HepG2 (cell line): ENCODE results near the gene STK11. TPM values are rescaled to one million over a fixed set of nuclear protein-coding genes. Genes with fewer than 3 reads are reported as not detected.
A peak's percentile ranks its signal among the peaks of the same experiment; 100 is the strongest.

Experiments used
- AKAP8 ChIP-seq: sonication (generic); formaldehyde crosslinking; IDR thresholded peaks from 2 replicates; pipeline ENCODE4 v1.5.1; 2020; ENCODE audit warnings: mild to moderate bottlenecking, missing genetic modification reagents
- CBX2 ChIP-seq, 2 experiments: fragments of 200-600 bp in 1 of 2; sonication (generic); formaldehyde crosslinking in 1 of 2; IDR thresholded peaks; 2 replicates each; pipeline versions ENCODE4 v1.7.0 to v1.8.1; 2018 to 2022; ENCODE audit warnings: low read depth in 2 of 2, low read length in 1 of 2, mild to moderate bottlenecking in 1 of 2, missing genetic modification reagents in 1 of 2
- HDAC2 ChIP-seq: sonication (generic); formaldehyde crosslinking; IDR thresholded peaks from 2 replicates; pipeline ENCODE4 v1.4.0; 2020; ENCODE audit warnings: missing genetic modification reagents
- HMG20B ChIP-seq: conservative IDR thresholded peaks from 2 replicates; pipeline ENCODE4 v1.6.1; 2016; ENCODE audit warnings: missing genetic modification reagents, missing compliant biosample characterization
- KMT2A ChIP-seq: sonication (generic); formaldehyde crosslinking; IDR thresholded peaks from 2 replicates; pipeline ENCODE4 v1.4.0; 2020; ENCODE audit warnings: missing genetic modification reagents
- MTA1 ChIP-seq: sonication (generic); formaldehyde crosslinking; IDR thresholded peaks from 2 replicates; pipeline ENCODE4 v1.4.0; 2020; ENCODE audit warnings: missing genetic modification reagents, mild to moderate bottlenecking, borderline replicate concordance
- MTF2 ChIP-seq: sonication (generic); formaldehyde crosslinking; IDR thresholded peaks from 2 replicates; pipeline ENCODE4 v1.5.0; 2020; ENCODE audit warnings: missing genetic modification reagents, borderline replicate concordance
- NR2F1 ChIP-seq, 2 experiments: fragments of 450-650 bp in 1 of 2; formaldehyde crosslinking in 1 of 2; IDR thresholded peaks; 2 replicates each; pipeline versions ENCODE4 v1.5.0 to v1.6.1; 2016 to 2020; ENCODE audit warnings: mild to moderate bottlenecking in 1 of 2, missing compliant biosample characterization in 1 of 2, missing genetic modification reagents in 1 of 2, moderate library complexity in 1 of 2
- PCBP1 ChIP-seq: fragments of 200-400 bp; formaldehyde crosslinking; IDR thresholded peaks from 2 replicates; pipeline ENCODE4 v1.6.1; 2017; ENCODE audit warnings: mild to moderate bottlenecking, low read depth, low read length, borderline replicate concordance
- PLRG1 ChIP-seq: fragments of 450-650 bp; conservative IDR thresholded peaks from 2 replicates; pipeline ENCODE4 v1.6.1; 2016
- SIN3A ChIP-seq: IDR thresholded peaks from 2 replicates; pipeline ENCODE4 v1.6.1; 2011; ENCODE audit warnings: low read depth, mild to moderate bottlenecking, control low read depth, low read length, borderline replicate concordance
- SMARCE1 ChIP-seq: fragments of 450-650 bp; IDR thresholded peaks from 2 replicates; pipeline ENCODE4 v1.6.1; 2017; ENCODE audit warnings: borderline replicate concordance
- TCF12 ChIP-seq, 2 experiments: fragments of 450-650 bp in 1 of 2; sonication (generic) in 1 of 2; formaldehyde crosslinking in 1 of 2; IDR thresholded peaks; 2 replicates each; pipeline versions ENCODE4 v1.6.1 to v1.8.0; 2017 to 2022; ENCODE audit warnings: antibody characterized with exemption in 1 of 2, mild to moderate bottlenecking in 1 of 2, missing genetic modification reagents in 1 of 2, moderate library complexity in 1 of 2
- ZNF451 ChIP-seq: sonication (generic); formaldehyde crosslinking; IDR thresholded peaks from 2 replicates; pipeline ENCODE4 v1.5.0; 2020; ENCODE audit warnings: mild to moderate bottlenecking, missing genetic modification reagents
- ZNF605 ChIP-seq: sonication (generic); formaldehyde crosslinking; IDR thresholded peaks from 2 replicates; pipeline ENCODE4 v1.8.0; 2022; ENCODE audit warnings: mild to moderate bottlenecking, missing genetic modification reagents
- ZNF777 ChIP-seq: sonication (generic); formaldehyde crosslinking; IDR thresholded peaks from 2 replicates; pipeline ENCODE4 v1.4.0; 2020; ENCODE audit warnings: missing genetic modification reagents
- ZNF788 ChIP-seq: sonication (generic); formaldehyde crosslinking; IDR thresholded peaks from 2 replicates; pipeline ENCODE4 v1.5.0; 2020; ENCODE audit warnings: mild to moderate bottlenecking, missing genetic modification reagents, borderline replicate concordance
- polyA plus RNA-seq, 8 experiments: library from polyadenylated mRNA; depleted of rRNA in 3 of 8; stranded (reverse) in 7 of 8; unstranded in 1 of 8; fragments of >200 nt; fragmentation: Illumina TruSeq in 4 of 8; extraction: Trizol in 4 of 8; gene quantifications; 2 replicates each; pipeline versions ENCODE4 v1.2.1 to v1.2.3, GENCODE V29; 2011 to 2016; ENCODE audit warnings: low read depth in 4 of 8, missing spikeins in 1 of 8, mixed read lengths in 1 of 8; ENCODE audit not compliant: insufficient read depth in 1 of 8
- total RNA-seq, 5 experiments: library from RNA; depleted of rRNA; stranded (reverse); fragments of >200 nt; fragmentation: Illumina TruSeq; extraction: Trizol; gene quantifications; 2 replicates each; pipeline ENCODE4 v1.2.3, GENCODE V29; 2016; ENCODE audit warnings: low read depth in 1 of 5
- TF ChIP-seq, protein P1 (sequence below): sonication (generic); formaldehyde crosslinking; IDR thresholded peaks from 2 replicates; pipeline ENCODE4 v1.8.0; 2022; ENCODE audit warnings: mild to moderate bottlenecking, missing genetic modification reagents
- TF ChIP-seq, protein P2 (sequence below): sonication (generic); formaldehyde crosslinking; IDR thresholded peaks from one replicate; pipeline ENCODE4 v1.5.1; 2020; ENCODE audit warnings: mild to moderate bottlenecking, missing genetic modification reagents; ENCODE audit errors: not compliant biosample characterization

Gene STK11
- total and polyA plus RNA-seq, 2 of the 13 experiments (the other 11 are each of a cell fraction or from before 2014, with no cell fraction given): 27.5 to 43.6 TPM

DNA sequence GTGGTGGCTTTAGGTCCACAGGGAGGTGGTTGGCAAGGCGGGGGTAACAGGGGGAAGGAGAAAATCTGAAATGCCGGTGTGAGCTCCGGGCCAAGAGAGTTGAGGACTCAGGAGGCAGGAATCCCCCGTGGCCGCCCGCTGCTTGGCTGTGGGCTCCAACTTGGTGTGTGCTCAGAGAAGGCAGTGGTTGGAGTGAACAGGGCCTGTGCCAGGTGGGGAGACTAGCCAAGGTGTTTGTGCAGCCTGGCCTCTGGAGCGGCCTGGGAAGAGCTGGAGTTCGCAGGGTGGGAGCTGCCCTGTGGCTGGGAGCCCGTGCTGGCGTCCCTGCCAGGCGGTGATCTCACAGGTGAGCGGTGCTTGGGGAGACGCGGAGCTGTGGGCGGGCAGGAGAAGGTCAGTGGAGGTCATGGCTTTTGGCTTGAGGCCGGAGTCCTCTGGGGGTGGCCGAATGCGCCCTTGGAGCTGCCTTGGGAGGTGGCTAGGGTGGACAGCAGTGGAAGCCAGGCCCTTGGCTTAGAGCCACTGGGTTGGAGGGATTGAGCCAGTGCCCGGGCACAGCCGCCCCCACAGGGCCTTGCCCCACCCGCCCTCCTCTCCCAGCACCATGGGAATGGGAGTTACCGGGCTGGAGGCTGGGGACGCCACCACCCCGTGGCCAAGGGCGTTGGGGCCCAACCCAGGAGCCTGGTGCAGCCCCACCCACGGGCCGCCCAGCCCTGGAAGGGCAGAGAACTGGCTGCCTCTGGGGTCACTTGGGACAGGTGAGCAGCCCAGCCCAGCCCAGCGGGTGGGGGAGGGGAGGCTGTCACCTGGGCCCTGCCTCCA is 56.4 kb downstream of the STK11 start (continued):
- TF ChIP-seq, protein P1, sequence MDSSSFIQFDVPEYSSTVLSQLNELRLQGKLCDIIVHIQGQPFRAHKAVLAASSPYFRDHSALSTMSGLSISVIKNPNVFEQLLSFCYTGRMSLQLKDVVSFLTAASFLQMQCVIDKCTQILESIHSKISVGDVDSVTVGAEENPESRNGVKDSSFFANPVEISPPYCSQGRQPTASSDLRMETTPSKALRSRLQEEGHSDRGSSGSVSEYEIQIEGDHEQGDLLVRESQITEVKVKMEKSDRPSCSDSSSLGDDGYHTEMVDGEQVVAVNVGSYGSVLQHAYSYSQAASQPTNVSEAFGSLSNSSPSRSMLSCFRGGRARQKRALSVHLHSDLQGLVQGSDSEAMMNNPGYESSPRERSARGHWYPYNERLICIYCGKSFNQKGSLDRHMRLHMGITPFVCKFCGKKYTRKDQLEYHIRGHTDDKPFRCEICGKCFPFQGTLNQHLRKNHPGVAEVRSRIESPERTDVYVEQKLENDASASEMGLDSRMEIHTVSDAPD (CRISPR knock-in tag): no peak
- no peak for TF ChIP-seq MTF2
- TF ChIP-seq PCBP1: peak; percentile 25; the same call in 1 of the 2 replicates
- no peak for TF ChIP-seq ZNF605 (CRISPR knock-in tag)
- TF ChIP-seq MTA1: 0 out of 2 replicates have a peak, but pooled peaks have one; percentile 41
- peak; percentile 21; the same call in 1 of the 2 replicates for TF ChIP-seq HDAC2 (CRISPR knock-in tag)
- TF ChIP-seq ZNF777 (CRISPR knock-in tag): no peak
- TF ChIP-seq, protein P2, sequence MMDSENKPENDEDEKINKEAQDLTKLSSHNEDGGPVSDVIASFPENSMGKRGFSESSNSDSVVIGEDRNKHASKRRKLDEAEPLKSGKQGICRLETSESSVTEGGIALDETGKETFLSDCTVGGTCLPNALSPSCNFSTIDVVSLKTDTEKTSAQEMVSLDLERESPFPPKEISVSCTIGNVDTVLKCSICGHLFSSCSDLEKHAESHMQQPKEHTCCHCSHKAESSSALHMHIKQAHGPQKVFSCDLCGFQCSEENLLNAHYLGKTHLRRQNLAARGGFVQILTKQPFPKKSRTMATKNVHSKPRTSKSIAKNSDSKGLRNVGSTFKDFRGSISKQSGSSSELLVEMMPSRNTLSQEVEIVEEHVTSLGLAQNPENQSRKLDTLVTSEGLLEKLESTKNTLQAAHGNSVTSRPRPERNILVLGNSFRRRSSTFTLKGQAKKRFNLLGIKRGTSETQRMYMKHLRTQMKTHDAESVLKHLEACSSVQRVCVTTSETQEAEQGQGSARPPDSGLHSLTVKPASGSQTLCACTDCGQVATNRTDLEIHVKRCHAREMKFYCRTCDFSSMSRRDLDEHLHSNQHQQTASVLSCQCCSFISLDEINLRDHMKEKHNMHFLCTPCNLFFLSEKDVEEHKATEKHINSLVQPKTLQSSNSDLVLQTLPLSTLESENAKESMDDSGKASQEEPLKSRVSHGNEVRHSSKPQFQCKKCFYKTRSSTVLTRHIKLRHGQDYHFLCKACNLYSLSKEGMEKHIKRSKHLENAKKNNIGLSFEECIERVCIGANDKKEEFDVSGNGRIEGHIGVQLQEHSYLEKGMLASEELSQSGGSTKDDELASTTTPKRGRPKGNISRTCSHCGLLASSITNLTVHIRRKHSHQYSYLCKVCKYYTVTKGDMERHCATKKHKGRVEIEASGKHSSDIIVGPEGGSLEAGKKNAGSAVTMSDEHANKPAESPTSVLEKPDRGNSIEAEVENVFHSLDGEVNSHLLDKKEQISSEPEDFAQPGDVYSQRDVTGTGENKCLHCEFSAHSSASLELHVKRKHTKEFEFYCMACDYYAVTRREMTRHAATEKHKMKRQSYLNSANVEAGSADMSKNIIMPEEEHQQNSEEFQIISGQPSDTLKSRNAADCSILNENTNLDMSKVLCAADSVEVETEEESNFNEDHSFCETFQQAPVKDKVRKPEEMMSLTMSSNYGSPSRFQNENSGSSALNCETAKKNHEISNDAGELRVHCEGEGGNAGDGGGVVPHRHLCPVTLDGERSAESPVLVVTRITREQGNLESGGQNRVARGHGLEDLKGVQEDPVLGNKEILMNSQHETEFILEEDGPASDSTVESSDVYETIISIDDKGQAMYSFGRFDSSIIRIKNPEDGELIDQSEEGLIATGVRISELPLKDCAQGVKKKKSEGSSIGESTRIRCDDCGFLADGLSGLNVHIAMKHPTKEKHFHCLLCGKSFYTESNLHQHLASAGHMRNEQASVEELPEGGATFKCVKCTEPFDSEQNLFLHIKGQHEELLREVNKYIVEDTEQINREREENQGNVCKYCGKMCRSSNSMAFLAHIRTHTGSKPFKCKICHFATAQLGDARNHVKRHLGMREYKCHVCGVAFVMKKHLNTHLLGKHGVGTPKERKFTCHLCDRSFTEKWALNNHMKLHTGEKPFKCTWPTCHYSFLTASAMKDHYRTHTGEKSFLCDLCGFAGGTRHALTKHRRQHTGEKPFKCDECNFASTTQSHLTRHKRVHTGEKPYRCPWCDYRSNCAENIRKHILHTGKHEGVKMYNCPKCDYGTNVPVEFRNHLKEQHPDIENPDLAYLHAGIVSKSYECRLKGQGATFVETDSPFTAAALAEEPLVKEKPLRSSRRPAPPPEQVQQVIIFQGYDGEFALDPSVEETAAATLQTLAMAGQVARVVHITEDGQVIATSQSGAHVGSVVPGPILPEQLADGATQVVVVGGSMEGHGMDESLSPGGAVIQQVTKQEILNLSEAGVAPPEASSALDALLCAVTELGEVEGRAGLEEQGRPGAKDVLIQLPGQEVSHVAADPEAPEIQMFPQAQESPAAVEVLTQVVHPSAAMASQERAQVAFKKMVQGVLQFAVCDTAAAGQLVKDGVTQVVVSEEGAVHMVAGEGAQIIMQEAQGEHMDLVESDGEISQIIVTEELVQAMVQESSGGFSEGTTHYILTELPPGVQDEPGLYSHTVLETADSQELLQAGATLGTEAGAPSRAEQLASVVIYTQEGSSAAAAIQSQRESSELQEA (CRISPR knock-in tag): no peak
- TF ChIP-seq NR2F1 (CRISPR knock-in tag; IDR thresholded peaks at IDR 0.05): peak; percentile 63 to 81
- peak; percentile 48; the same call in 1 of the 2 replicates for TF ChIP-seq SIN3A
- peak; percentile 28; the same call in 1 of the 2 replicates for TF ChIP-seq ZNF788 (CRISPR knock-in tag)
- no peak for TF ChIP-seq TCF12 (IDR thresholded peaks at IDR 0.05)
- 0 out of 2 replicates have a peak, but pooled peaks have one; percentile 8 for TF ChIP-seq TCF12 (CRISPR knock-in tag; IDR thresholded peaks at IDR 0.05)
- TF ChIP-seq HMG20B: no peak
- no peak for TF ChIP-seq PLRG1
- 0 out of 2 replicates have a peak, but pooled peaks have one; percentile 22 for TF ChIP-seq ZNF451
- TF ChIP-seq CBX2 (IDR thresholded peaks at IDR 0.05; ENCODE audit: low read depth, low read length): no peak
- no peak for TF ChIP-seq CBX2 (CRISPR knock-in tag; IDR thresholded peaks at IDR 0.05; ENCODE audit: low read depth)
- TF ChIP-seq KMT2A (CRISPR knock-in tag): peak; percentile 36; the same call in 1 of the 2 replicates
- TF ChIP-seq SMARCE1: no peak
- TF ChIP-seq AKAP8 (CRISPR knock-in tag): 0 out of 2 replicates have a peak, but pooled peaks have one; percentile 24
